GM12873 (cell line): Measurements from ENCODE around the gene ARHGAP24.

Experiments
- TF ChIP-seq, protein P1 (sequence below): IDR thresholded peaks from 2 replicates; pipeline ENCODE4 v1.5.1; 2012; ENCODE audit warnings: low read depth, mild to moderate bottlenecking, moderate library complexity, low read length, control low read depth; ENCODE audit not compliant: insufficient read depth; ENCODE audit errors: missing control alignments

The ARHGAP24 gene

GRCh38 chr4:85956293-85956945 lies 481.5 kb downstream of the ARHGAP24 start:
- TF ChIP-seq, protein P1, sequence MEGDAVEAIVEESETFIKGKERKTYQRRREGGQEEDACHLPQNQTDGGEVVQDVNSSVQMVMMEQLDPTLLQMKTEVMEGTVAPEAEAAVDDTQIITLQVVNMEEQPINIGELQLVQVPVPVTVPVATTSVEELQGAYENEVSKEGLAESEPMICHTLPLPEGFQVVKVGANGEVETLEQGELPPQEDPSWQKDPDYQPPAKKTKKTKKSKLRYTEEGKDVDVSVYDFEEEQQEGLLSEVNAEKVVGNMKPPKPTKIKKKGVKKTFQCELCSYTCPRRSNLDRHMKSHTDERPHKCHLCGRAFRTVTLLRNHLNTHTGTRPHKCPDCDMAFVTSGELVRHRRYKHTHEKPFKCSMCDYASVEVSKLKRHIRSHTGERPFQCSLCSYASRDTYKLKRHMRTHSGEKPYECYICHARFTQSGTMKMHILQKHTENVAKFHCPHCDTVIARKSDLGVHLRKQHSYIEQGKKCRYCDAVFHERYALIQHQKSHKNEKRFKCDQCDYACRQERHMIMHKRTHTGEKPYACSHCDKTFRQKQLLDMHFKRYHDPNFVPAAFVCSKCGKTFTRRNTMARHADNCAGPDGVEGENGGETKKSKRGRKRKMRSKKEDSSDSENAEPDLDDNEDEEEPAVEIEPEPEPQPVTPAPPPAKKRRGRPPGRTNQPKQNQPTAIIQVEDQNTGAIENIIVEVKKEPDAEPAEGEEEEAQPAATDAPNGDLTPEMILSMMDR: no peak

DNA sequence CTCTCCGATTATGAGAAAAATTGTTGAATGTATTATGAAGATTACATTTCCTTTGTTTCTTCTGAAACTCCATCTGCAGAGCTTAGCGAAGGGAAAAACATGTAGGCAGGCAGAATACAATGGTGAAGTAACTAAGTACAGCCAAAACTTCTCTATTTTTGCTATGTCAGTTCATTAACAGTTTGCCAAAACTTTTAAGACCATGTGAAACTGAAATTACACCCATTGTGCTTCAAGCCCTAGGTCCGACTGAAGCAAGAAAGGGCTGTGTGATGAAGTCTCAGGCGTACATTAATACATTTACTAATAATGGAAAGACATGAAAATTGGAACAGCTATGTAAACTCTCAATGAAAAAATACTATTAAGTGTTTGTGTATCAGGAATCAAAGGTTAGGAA lies 486.9 kb downstream of the ARHGAP24 start:
- TF ChIP-seq, protein P1: no peak

- TF ChIP-seq, protein P1: no peak
Observed at GRCh38 chr4:85963231-85963630, 488.3 kb downstream of the ARHGAP24 start.

- TF ChIP-seq, protein P1: no peak
Observed at GRCh38 chr4:85964298-85964697, 489.3 kb downstream of the ARHGAP24 start.

- TF ChIP-seq, protein P1: no peak
Observed at GRCh38 chr4:85965529-85965928, 490.6 kb downstream of the ARHGAP24 start.

DNA sequence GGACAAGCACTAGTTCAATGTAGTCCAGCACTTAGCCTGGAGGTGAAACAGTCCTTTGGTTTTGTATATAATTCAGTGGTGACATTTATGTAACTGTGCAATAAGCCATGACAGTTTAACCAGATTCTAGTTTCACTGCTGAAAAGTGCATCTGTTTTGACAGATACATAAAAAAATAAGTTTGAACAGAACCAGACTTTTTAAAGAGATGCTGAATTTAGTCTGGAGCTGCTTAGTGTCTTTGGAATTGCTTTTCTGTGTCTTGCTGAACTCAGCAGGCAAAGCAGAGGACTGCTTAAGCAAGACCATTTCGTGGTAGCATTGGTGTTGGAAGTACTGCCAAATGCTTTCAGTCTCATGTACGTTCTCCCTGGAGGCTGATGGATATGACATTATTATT lies 491.4 kb downstream of the ARHGAP24 start:
- TF ChIP-seq, protein P1: no peak

GRCh38 chr4:85967872-85968271 lies 492.9 kb downstream of the ARHGAP24 start:
- TF ChIP-seq, protein P1: no peak
